Measurements from ENCODE around the gene SYK. TPM values are rescaled to one million over a fixed set of nuclear protein-coding genes. Genes with fewer than 3 reads are reported as not detected.
"Not testable (repeated sequence)": the region's sequence is repeated elsewhere in the genome, so short reads cannot be mapped to it uniquely, and the experiment has no call there.

The SYK gene
- total RNA-seq, 1 donor from 2014 or later = 42.9 TPM

GRCh38 chr9:90880669-90881068 is 79.0 kb downstream of the SYK start:
- no peak for DNase-seq (ENCODE audit: low spot score)

DNA sequence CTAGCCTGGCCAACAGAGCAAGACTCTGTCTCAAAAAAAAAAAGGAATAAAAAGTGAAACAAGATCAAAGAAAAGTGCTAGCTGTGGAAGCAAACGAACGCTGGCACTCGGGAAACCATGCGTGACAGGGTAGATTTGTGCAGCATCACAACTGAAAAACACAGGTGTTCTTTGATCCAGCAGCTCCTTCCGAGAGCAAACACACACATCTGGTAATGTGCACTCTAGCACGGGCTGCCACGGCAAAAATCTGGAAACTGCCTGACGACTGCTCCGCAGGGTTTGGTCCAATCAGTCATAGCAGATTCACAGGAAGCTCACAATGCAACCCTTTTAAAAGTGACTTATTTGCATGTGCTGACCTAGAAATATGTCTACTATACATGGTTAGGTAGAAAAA is 80.0 kb downstream of the SYK start:
- no peak for DNase-seq (ENCODE audit: low spot score)

DNA sequence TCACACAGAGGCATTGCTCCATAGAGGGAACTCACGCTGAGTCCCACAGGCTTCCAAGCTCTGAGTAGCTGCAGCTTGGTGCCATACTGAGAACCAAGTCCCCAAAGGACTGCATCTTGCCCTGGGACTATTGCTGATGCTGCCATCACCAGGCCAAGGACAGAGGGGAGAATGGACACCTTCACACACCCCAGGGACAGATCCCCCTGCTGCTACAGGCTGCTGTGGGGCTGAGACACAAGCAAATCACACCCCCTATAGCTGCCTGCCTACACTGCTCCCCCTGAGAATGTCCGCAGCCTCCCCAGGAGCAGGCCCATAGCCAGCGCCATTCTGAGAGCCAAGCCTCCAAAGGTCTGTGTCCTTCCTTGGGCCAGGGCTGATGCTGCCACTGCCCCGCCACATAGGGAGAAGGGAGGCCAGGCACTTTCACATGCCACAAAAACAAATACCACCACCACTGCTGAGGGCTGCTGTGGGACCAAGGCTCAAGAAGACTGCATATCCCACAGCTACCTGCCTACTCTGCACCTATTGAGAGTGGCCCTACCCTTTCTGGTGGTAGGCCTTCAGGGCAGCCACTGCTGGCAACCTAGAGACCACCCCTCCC is 81.5 kb downstream of the SYK start:
- no peak for DNase-seq (ENCODE audit: low spot score)

DNA sequence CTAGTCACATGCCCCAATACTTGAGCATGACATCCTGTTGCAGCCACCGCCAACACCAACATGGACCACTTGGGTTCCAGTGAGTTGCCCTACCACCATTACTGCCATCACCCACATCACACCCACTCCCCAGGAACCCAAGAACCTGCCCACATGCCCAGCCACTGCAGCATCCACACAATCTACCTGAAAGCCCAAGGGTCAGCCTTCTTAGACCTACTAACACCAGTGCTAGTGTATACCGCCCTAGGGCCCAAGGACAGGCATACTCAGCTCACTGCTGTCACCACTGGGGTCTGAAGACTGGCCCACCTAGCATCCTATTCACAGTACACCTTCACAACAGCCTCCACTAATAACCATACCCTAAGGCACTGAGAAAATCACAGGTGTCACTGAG is 82.0 kb downstream of the SYK start:
- no peak for DNase-seq (ENCODE audit: low spot score)

GRCh38 chr9:90884178-90884577 is 82.6 kb downstream of the SYK start:
- no peak for DNase-seq (ENCODE audit: low spot score)

DNA sequence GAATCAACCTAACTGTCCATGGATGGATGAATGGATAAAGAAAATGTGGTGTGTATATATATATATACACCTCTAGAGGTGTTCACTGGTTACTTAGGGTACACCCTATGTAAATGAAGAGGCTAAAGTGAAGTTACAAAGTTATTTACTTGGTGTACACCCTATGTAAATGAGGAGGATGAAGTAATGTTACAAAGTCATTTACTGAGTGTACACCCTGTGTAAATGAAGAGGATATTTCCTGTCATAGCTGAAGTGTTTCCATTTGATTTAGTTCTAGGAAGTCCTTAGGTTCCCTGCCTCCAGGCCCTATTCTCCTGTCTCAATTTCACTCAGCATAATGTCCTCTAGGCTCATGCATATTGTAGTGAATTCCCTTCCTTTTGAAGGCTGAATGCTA is 85.2 kb downstream of the SYK start:
- DNase-seq (ENCODE audit: low spot score) = not testable (repeated sequence)

DNA sequence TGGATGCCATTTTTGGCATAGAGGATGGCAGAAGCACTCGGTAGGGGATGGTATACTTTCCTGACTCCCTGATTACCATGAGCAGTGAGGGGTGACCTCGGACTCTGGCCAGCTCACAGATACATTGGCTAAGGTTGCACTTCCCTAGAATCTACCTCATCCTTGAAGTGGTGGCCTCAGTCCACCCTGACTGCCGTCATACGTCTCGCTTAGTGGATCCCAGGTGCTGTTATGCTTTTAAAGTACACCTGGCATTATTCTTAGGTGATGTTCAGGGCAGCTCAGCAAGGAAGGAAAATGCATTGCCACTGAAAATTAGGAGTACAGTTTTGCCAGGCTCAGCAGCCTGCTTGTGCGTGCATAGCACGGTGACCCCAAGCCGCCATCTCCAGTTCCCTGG is 87.3 kb downstream of the SYK start:
- no peak for DNase-seq (ENCODE audit: low spot score)

DNA sequence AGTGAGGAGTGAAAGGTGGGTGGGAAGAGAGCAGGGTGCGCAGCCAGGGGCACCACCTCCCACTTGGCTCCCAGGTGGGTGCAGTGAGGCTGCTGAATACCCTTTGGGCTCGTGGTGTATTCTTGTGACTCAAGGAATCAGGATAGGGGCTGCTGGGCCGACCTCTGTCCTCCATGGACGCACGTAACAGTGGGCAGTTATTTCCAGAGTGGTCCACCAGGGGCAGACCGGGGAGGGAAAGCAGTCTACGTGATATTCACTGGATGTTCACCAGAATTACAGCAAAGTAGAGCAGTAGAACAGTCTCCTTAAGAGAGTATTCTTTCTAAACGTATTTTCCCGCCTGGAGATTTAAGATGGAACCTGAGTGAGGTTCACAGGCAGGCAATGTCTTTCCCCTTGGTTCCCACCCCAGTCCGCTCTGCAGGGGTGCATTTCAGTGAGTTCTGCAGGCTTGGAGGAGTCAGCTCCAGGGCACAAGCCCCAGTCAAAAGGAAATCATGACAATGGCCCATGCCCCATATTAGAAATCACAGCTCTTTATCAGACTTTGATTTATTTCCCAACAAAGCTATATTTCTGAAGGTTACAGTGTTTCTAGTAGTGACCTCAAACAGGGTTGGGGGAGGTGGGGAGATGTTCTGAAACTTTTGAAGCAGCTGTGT is 88.7 kb downstream of the SYK start:
- DNase-seq (ENCODE audit: low spot score) = no peak

DNA sequence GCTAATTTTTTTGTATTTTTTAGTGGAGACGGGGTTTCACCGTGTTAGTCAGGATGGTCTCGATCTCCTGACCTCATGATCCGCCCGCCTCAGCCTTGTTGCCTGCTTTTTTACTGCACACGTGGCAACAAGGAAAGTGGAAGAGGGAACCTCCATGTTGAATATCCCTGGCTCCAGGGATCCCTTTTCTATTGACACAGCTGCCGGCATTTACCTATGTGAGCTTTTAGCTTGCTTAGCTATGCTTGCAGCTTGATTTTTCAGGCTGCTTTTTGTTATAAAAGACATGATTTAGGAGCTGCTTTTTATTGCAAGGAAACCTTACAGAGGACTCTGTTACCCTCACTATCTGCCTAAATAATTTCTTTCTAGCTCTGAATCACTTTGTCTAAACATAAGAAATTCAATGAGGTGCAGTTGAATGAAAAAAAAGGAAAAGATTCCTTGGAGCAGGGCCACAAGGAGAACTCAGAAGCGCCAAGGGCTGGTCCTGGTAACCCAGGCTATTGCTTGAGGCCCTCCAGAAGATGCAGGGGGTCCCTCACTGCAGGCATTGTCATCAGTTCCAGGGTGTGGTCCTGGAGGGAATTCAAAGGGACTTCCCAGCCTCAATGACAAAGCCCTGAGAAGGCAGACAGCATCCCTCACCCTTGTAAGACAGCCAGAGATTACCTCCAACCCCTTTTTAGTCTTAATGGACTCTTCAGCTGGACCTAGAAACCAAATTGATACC is 89.9 kb downstream of the SYK start:
- no peak for DNase-seq (ENCODE audit: low spot score)

DNA sequence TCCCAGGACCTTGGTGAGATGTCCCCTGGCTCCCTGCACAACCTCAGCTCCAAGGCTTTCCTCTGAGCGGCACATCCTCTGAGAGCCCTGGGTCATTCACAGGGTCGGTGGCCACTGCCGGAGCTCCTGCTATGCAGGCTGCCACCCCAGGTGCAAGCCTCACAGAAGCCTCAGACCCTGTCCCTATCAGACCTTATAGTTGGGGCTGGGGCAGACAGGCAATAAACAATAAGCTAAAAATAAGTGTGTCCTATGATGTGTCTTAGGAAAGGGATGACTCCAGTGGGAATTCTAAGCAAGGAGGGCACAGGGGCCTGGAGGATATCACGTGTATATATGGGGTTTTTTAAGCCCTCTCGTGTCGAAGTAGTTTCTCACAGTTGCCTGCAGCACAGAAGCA is 91.3 kb downstream of the SYK start:
- no peak for DNase-seq (ENCODE audit: low spot score)

DNA sequence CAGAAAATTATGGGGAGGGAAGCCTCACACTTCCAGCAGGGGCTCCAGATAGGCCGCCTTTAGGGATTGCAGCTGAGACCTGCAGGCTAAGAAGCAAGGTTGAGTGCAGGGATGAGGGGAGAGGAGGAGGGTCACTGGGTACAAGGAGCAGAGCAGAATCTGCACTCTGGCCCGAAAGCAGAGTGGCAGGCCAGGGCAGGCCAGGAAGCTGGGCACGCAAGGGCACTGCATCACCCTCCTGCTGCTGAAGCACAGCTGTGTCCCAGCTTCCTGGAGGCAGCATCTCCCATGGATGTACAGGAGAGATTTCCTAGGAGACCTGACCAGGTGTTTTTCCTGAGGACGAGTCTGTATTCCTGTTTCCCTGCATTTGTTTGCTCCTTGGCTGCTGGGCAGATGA is 92.1 kb downstream of the SYK start:
- no peak for DNase-seq (ENCODE audit: low spot score)

DNA sequence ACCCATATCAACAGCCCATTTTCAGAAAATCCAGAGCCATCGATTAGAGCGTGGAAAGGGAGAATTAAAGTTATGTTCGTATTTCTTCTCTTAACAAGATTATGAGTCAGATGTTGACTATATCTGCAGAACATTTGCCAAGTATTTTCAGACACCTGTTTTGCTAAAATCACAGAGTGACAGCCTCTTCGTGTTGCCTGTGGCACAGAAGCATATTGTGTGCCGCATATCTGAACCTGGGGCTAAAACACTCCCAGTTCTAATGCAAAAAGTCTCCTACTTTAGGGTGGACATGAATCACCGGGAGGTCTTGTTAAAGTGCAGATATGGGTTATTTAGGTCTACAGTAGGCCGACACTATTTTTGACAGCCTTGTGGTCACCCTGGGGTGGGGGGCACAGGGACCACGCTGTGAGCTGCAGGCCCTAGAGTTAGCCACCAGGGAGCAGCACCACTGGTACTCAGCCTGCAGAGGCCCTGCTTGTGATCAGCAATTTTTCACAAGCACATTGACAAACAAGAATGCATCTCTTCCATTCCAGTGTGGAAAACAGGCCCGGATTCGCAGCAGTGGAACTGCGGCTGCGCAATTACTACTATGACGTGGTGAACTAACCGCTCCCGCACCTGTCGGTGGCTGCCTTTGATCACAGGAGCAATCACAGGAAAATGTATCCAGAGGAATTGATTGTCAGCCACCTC is 93.5 kb downstream of the SYK start:
- DNase-seq (ENCODE audit: low spot score) = no peak

- no peak for DNase-seq (ENCODE audit: low spot score)
Observed at GRCh38 chr9:90895786-90896185, 94.2 kb downstream of the SYK start.

DNA sequence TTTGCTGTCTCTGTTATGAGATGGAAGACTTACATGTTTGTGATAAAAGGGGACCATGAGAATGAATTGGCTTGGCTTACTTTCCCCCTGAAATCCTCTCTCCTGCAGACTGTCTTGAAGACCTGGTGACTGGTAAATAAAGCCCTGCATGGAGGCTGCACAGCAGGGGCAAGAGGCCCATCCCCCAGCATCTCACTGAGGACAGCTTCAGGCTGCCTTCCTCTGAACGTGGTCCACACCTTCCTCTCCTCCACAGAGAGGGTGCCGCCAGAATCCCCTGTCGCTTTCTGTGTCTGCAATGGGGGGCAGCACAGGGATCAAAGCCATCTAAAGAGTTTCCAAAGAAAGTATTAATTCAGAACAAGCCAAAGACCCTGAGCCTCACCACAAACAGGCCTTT is 94.6 kb downstream of the SYK start:
- DNase-seq (ENCODE audit: low spot score) = no peak

GRCh38 chr9:90898228-90898627 is 96.6 kb downstream of the SYK start:
- DNase-seq (ENCODE audit: low spot score) = no peak

DNA sequence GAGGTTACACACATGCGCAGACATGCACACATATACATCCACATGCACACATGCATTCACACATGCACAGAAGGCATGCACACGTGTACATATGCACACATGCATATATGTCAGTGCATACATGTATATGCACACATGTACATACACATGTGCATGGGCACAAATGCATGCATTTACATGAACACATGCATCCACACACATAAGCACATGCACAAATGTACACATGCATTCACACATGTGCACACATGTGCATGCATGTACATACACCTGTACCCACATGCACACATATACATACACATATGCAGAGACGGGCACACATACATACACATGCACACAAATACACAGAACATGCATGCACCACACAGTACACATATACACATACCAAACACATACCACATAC is 97.7 kb downstream of the SYK start:
- no peak for DNase-seq (ENCODE audit: low spot score)

DNA sequence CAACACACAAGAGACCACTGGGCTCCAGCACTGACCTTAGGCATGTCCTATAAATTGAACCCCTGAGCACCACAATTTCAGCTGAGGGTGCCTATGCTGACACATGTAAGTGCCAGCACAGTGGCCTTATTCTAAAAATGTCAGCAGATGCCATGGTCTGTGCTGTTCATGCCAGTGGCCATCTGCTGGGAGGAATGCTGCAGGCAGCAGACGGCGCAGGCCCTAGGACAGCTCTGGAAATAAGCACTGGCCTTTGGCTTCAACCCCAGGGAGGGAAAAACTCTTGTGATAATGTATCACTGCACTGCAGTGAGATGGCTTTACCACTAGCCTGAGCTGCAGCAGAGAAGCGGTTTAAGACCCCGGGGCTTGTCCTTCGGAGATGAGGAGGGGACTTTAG is 98.5 kb downstream of the SYK start:
- no peak for DNase-seq (ENCODE audit: low spot score)

GRCh38 chr9:90901933-90902332 is 100.3 kb downstream of the SYK start:
- no peak for DNase-seq (ENCODE audit: low spot score)

DNA sequence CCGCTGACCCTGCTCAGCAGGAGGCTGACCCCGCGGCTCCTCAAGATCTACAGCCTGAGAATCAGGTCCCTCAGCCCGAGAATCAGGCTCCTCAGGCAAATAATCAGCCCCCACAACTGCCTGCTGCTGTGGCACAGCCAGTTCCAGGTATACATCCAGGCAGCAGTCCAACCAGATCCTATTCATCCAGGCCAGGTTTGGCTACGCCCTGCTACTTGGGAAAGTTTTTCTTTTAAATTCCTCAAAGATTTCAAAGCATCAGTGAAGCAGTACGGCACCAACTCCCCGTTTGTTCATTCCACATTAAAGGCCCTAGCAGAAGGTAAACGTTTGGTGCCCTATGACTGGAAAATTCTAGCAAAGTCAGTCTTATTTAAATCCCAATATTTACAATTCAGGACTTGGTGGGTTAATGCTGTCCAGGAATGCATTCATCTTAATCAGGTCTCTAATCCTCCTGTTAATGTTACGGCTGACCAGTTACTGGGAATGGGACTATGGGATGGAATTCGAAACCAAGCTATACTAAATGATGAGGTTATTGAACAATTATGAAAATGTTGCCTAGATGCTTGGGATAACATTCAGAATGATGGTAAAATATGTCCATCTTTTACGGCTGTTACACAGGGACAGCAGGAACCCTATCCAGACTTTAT is 102.3 kb downstream of the SYK start:
- no peak for DNase-seq (ENCODE audit: low spot score)

GRCh38 chr9:90904706-90905478 is 103.3 kb downstream of the SYK start:
- no peak for DNase-seq (ENCODE audit: low spot score)

- no peak for DNase-seq (ENCODE audit: low spot score)
Observed at GRCh38 chr9:90905822-90906221, 104.2 kb downstream of the SYK start.

Data from mucosa of gallbladder (tissue), 1 donor.